Uterus (tissue), 2 donors: ENCODE results near the gene CARD16.

Experiments
- POLR2A ChIP-seq, 2 donors: fragments of 450-650 bp; IDR thresholded peaks; one replicate each; pipeline ENCODE4 v1.6.1; 2016; ENCODE audit warnings: antibody characterized with exemption in 2 of 2, mild to moderate bottlenecking in 1 of 2, moderate library complexity in 1 of 2
- TF ChIP-seq, protein P1 (sequence below), 4 experiments: fragments of 200-600 bp in 2 of 4; fragments of 450-650 bp in 2 of 4; sonication (generic) in 2 of 4; IDR thresholded peaks; one replicate each; pipeline ENCODE4 v1.5.1; 2016 to 2019; ENCODE audit warnings: antibody characterized with exemption in 4 of 4, mild to moderate bottlenecking in 2 of 4, moderate library complexity in 1 of 4

DNA sequence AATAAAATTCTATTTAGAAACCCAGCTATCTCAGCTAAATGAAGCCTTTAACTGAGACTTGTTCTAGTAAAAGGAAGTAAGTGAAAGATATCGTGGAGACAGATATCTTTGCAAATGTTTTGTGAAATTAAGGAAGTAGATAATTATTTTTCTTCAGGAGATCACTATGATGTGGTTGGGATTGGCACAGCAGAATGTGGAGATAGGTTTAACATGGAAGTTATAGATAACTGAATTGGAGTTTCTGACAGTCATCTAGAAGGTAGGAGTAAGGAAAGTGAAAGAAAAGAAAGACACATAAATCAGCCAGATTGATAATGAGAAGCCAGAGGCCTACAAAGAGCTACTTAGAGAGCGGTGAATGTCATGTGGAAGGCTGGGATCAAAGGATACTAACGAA is 17.5 kb downstream of the CARD16 start:
- TF ChIP-seq, protein P1, sequence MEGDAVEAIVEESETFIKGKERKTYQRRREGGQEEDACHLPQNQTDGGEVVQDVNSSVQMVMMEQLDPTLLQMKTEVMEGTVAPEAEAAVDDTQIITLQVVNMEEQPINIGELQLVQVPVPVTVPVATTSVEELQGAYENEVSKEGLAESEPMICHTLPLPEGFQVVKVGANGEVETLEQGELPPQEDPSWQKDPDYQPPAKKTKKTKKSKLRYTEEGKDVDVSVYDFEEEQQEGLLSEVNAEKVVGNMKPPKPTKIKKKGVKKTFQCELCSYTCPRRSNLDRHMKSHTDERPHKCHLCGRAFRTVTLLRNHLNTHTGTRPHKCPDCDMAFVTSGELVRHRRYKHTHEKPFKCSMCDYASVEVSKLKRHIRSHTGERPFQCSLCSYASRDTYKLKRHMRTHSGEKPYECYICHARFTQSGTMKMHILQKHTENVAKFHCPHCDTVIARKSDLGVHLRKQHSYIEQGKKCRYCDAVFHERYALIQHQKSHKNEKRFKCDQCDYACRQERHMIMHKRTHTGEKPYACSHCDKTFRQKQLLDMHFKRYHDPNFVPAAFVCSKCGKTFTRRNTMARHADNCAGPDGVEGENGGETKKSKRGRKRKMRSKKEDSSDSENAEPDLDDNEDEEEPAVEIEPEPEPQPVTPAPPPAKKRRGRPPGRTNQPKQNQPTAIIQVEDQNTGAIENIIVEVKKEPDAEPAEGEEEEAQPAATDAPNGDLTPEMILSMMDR (IDR thresholded peaks at IDR 0.05) = no peak
- no peak for TF ChIP-seq POLR2A (IDR thresholded peaks at IDR 0.05)
